IPS DF 19.7 (cell line): Measurements from ENCODE around the gene FOXL1.

Source experiments
- DNase-seq: peaks from one replicate; pipeline ENCODE4 v3.0.0-alpha.2; 2013; ENCODE audit warnings: low read depth, low spot score

FOXL1 gene

DNA sequence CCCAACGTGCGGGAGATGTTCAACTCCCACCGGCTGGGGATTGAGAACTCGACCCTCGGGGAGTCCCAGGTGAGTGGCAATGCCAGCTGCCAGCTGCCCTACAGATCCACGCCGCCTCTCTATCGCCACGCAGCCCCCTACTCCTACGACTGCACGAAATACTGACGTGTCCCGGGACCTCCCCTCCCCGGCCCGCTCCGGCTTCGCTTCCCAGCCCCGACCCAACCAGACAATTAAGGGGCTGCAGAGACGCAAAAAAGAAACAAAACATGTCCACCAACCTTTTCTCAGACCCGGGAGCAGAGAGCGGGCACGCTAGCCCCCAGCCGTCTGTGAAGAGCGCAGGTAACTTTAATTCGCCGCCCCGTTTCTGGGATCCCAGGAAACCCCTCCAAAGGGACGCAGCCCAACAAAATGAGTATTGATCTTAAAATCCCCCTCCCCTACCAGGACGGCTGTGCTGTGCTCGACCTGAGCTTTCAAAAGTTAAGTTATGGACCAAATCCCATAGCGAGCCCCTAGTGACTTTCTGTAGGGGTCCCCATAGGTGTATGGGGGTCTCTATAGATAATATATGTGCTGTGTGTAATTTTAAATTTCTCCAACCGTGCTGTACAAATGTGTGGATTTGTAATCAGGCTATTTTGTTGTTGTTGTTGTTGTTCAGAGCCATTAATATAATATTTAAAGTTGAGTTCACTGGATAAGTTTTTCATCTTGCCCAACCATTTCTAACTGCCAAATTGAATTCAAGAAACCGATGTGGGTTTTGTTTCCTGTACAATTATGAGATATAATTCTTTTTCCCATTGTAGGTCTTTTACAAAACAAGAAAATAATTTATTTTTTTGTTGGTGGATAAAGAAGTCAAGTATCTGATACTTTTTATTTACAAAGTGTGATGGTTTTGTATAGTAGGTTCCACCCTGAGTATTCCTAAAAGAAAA lies 9.4 kb upstream of the FOXL1 start:
- no peak for DNase-seq

DNA sequence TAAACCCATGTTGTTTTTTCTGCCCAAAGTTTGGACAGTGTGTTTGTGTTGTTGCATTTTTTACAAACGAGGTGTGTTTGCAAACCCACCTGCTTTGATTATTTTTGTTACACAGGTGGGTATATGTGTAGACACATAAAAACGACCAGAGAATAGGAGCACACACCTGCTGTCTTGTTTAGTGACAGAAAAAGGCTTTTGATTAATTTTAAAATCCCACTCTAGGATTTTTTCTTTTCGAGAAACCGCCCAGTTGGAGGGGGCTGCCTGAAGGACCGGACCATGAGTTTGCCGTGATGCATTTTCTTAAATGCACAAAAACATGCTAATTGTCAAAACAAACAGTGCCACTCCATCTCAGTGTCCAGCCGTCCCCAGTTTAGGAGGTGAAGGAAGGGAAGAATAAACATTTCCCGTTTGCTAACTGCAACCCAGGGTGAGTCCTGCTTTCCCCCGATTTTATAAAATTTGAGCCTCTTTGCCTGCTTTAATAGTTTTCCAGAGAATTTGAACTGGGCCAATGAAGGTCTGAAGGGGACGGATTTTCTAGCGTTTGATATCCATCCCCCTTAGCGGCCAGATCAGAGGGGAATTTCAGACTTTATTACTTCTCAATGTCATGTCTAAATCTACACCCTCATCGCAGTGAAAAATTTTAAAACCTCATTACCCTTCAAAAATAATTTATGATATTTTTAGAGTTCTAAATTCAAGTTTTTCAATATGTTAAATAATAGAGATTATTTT lies 8.5 kb upstream of the FOXL1 start:
- DNase-seq: no peak

DNA sequence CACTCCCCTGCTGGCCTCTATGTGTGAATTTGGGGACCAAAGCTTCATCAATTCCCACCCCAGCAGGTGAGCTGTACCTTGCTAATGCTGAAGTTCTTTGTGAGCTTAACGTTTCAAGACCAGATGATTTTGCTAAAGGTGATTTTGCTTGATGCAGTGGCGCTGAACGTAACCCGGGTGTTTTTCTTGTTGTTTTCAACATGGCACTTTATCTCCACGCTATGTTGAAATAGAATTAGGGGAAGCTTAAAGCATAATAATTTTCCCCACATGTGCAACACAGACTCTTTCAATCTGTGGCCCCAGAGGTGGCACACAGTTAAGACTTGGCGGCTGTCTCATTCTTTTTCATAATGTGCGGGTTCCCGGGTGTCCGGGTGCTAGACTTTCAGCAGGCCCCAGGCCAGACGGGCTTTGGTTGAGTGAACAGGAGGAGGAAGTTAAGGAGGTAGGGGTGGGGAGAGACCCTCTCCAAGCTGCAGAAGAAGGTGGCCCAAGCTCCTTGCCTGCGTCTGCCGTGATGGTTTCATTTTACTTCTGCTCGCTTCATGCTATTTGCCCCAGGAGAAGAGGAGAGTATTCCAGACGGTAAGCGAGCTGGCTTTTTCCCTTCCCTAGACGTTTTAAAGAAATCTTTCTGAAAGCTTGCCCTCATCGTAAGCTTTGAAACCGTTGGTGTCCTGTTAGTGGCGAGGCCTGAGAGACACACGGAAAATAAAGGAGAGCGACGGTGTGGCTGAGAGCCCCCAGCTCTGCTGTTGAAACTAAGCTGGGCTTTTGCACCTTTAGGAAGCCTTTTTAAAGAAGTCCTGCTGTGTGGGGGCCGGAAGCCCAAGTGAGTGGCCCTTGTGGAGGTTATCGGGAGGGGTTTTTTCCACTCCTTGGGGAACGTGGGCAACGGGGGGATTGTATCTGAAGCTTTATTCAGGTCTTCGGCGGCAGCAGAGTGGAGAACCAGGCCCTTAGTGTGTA lies 7.5 kb upstream of the FOXL1 start:
- no peak for DNase-seq

DNA sequence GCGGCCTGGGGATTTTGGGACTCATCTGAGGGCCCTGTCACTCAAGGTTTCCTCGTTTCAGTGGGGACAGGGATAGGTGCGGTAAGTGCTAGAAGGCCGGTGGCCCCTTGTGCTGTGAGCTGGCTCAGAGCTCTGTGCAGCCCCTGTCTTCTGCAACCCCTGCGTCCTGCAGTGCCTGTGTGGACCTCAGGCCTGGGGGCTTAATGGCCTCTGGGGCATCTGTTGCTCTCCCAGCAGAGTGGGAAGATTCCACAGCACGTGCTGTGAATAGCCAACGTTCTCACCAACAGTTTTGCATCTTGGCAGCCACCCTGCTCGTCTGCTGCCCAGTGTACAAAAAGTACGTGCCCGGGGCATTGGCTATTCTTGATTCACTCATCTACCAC lies 6.8 kb upstream of the FOXL1 start:
- DNase-seq: no peak

DNA sequence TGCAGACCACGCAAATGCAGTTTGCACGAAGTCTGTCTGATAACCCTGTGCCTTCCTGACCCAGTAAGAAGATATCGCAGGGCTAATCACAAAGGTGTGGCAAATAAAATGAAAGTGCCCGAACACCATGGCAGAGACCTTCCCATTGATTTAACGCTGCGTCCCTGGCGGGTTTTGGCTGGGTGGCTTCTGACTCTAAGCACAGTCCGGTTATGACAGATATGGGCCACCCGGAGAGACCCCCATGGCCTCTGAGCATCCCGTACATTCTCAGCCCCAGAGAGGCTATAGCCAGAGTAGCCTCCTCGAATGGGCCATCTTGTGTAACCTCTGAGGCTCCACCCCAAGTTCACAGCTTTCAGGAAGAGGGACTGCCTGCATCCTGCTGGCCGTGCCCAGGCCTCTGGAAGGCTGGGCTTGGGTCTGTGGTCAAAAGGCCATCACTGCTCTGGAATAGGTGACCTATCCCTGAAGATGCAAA lies 6.3 kb upstream of the FOXL1 start:
- no peak for DNase-seq

DNA sequence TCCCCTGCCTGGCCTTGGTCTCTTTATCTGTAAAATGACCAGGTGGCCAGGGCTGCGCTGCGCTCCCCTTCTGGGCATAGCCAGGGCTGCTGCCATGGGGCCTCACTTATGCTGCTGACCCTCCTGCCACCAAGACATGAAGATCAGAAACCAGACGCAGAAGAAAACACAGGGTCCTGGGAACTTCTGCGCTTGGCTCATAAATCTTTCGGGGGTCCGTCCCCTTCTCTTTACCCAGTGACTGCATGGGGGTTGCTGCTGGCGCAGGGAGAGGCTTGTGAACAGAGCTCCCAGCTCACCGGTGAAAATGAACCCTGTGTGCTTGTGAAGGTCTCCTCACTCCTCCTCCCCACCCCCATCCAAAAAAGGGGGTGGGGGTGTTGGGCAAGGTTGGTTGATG lies 5.7 kb upstream of the FOXL1 start:
- no peak for DNase-seq

DNA sequence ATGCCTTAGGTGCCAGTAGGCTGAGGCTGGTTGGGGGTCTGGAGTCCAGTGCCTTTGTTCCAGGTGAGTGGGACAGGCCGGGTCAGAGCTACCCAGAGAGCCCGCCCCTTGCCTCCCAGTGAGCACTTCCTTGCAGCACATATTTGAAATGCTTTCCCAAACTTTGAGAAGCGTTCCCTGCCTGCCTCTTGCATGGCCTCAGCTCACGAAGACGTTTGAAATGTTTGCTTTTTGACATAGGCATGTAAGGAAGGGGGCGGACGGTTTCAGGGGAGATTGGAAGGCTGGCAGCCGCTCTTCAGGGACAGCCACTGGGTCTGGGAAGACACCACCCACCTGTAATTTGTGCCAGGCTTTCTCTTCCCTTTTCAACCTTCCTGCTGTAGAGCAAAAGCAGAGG lies 5.1 kb upstream of the FOXL1 start:
- no peak for DNase-seq

DNA sequence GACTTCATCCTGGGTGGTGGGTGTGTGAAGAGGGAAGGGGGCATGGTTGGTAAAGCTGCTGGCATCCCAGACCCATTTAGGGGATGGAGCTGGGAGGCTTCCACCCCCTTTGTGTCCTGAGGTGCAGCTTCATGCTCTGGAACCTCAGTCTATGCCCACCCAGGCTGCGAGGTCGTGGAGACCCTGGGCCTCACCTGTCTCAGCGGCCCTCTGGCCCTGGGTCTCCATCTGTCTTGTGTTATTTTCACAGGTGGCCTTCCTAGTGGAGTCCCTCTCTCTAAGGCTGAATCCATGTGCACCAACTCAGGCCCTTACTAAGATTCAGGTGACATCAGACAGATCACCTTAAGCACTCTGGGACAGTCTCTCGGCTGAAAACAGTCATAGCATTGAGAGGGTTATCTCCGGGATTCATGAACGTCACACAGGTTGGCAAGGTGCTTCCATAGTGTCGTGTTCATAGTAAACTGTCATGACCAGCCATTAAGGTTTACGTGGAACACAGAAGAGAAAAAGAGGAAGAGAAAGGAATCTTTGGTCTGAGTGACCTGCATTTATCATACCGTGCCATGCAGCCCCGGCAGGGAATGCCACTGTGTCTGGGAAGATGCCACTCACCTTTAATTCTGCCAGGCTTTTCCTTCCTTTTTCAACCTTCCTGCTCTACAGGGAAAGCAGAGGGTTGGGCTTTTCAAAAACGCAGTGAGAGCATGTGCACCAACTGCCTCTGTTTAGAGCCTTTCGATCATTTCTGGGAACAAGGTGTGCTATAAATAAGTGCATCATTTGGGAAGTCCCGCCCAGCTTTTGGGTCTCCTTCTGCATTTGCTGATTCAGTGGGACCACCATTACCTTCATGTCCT lies 4.5 kb upstream of the FOXL1 start:
- no peak for DNase-seq

DNA sequence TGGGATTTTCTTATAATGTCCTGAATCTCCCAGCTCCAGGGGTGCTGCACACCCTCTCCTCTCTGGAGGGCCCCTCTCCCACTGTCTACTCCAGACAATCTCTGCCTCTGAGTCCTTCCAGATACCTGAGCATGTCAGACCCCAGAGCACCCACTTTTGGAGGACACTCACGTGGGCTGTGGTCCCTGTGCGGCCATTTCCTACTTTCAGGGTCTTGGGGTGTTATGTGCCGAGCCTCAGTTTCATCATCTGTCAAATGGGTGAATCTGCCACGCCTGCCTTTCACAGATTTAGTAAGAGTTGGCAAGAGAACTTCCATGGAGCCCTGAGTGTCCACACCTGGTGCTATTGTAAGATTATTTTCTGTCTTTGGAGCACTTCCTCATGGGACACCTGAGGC lies 3.7 kb upstream of the FOXL1 start:
- no peak for DNase-seq

DNA sequence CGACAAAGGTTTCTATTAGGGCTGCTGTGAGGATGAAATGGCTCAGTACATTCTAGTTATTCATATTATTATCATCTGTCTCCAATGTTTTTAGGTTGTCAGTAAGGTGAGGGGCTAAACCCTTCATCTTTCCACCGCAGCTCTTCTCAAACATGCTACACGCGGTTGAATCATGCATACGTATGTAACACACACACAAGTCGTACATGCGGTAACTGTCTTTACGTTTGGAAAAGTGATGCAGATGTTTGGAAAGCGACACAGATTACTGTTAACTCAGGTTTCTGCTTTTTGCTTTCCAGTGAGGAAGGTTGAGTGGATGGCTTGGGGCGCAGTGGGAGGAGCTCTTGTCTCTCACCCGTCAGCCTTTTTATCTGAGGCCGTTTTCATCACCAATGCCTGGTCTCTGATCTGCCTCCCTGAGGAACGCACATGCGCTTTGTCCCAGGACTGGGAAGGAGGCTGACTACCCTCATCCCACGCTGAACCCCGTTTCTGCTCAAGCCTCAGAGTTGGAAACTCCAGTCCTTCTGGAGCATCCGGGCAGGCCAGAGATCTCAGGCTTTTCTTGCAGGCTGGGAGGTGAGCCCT lies 3.2 kb upstream of the FOXL1 start:
- DNase-seq: no peak

DNA sequence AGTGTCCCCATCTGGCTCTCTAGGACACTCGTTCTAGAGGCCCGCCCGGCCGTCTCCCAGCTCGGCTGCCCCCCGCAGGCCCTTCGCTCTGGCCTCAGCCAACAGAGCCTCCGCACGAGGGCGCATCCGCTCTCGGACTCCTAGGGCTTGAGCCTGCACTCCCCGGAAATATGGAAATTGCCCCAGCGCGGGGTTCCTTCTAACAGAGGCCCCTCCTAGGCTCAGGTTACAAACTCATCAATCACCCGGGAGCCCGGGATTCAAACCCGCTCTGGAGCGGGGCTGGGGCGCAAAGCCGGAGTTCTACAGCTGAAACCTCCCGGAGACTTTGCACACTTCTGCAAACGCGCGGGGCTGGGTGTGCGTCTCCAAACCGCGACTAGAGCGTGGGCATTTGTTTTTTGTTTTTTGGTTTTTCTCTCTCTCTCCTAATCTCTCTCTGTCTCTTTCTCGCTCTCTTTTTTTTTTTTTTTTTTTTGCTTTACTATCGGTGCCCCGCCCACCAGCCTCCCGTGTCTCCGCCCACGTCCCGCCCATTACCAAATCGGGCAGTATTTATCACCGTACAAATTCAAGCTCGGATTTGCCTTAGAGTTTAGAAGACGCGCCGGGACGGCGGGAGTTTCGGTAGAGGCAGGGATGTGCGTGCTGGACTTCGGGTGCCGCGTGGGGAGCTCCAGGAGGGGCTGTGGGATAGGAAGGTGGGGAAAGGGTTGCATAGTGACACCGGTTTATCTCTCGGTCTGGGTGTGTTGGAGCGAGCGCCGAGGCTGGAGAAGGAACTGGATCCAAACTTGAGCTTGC lies 2.4 kb upstream of the FOXL1 start:
- no peak for DNase-seq

DNA sequence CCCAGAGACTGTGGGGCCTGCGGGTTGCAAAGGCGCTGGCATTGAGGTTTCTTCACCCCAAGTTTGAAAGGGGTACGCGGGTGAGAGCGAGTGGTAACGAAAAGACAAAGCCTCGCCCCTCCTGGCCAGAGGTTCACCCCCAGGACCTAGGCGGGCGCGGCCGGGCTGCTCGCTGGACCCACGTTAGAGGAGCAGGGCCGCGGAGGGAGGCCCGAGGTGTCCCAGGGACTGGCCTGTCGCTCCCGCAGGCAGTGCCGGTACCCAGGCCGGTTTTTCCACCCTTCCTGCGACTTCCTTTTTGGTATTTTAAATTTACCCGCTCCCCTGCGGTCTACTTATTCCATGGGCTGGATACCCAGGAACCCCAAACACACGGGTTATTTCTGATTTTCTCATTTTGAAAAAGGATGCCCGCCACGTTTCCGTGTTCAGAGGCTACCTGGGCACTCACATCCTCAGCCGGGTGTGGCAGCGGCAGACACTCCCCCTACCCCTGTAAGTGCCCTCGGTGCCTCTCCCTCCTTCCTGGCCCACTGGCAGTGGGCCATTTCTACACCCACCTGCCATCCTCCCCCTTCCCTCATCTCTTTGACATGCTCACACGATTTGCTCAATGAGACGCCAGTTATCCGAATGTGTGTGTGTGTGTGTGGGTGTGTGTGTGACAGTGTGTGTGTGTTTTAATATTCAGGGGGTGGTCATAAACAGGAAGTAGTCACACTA lies 1.6 kb upstream of the FOXL1 start:
- DNase-seq: no peak

DNA sequence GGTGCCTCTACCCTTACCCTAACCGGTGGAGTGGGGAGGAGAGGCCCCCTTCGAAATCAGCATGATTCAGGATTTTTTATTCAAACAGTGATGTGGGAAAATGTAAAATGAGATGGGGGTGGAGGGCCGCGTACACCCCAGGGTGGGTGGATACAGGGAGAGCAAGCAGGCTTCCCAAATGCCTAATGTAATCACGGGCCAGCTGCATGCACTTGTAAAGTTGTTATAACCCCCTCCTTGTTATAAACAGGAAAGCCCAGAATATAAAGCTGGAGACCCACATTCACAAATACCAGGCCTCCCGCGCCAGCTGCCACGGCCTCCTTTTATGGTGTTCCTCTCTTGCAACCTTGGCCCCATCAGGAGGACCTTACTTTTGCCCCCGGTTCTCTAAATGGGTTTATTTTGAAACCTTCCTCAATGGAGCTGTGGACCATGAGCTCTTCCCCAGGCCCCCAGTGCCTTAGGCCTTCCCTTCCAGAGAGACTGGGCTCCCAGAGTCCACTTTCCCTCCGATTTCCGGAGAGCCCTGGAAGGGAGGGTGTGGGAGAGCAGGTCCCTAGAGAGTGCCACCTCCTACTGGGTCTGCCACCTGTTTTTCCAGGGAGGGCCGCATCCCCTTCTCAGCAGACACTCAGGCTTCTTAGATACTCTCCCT lies 906 bp upstream of the FOXL1 start:
- no peak for DNase-seq

DNA sequence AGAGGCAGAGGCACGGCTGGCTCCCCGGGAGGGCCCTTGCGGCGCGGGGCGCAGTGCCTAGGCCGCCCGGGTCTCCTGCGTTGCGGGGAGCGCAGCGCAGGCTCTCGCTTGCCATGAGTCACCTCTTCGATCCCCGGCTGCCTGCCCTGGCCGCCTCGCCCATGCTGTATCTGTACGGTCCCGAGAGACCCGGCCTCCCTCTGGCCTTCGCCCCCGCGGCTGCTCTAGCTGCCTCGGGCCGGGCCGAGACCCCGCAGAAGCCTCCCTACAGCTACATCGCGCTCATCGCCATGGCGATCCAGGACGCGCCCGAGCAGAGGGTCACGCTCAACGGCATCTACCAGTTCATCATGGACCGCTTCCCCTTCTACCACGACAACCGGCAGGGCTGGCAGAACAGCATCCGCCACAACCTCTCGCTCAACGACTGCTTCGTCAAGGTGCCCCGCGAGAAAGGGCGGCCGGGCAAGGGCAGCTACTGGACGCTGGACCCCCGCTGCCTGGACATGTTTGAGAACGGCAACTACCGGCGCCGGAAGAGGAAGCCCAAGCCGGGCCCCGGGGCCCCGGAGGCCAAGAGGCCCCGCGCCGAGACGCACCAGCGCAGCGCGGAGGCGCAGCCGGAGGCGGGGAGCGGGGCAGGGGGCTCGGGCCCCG lies 390 bp downstream of the FOXL1 start:
- no peak for DNase-seq

DNA sequence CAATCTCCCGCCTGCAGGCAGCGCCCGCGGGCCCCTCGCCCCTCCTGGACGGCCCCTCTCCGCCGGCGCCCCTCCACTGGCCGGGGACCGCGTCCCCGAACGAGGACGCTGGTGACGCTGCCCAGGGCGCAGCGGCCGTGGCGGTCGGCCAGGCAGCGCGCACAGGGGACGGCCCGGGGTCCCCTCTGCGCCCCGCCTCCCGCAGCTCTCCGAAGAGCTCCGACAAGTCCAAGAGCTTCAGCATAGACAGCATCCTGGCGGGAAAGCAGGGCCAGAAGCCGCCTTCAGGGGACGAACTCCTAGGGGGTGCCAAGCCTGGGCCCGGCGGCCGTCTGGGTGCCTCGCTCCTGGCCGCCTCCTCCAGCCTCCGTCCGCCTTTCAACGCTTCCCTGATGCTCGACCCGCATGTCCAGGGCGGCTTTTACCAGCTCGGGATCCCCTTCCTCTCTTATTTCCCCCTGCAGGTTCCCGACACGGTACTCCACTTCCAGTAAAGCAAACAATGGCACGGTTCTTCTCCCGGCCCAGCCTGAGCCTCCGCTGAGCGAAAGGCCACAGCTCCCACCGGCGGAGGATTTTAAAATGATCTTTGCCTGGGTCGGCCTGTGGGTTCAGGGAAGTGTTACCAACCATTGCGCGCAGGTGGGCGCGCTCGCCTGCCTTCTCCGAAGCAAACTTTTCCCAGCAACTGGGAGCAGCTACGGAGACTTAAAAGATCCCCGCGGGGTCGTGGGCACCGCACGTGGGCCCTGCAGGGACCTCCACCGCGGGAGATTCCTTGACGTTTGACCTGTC lies 1.1 kb downstream of the FOXL1 start:
- DNase-seq: no peak

DNA sequence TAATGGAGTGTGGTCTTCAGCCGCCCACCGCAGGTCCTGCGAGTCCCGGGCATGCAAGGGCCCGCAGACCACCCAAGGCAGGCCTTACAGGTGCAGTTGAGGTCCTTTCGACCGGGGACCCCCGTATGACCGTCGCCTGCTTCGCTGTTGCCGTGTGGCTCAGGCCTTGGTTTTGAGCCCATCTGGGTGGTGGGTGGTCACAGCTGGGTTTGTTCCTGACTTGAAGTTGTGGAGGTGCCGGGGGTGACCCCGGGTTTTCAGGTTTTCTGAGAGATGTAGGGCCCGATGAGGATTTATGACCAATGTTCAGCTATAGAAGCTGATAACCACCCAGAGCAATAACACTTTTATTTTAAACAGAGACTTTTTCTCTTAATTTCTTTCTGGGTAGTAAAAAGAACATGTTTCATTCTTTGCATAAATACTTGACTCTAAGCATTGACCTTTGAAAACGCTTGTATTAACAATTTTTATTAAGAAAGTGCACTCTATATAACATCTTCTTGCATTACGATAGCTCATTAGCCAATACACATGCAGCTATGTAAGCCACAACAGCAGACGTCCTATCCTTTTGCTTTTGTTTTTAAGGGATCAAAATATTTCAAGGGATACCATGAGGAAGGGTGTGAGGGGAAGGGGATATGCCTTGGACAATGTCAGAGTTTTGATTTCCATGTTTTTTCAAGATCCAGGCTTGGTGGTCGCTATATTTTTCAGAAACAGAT lies 1.9 kb downstream of the FOXL1 start:
- no peak for DNase-seq
